Stomach (tissue), 9 donors: Measurements from ENCODE around the gene FNDC1. TPM values are rescaled to one million over a fixed set of nuclear protein-coding genes. Genes with fewer than 3 reads are reported as not detected.

Experiments used
- DNase-seq, 2 donors: peaks; one replicate each; pipeline versions ENCODE4 v3.0.0 to v3.0.0-alpha.2; 2013 to 2019
- H3K27ac ChIP-seq, 5 donors: fragments of 200-600 bp in 4 of 5; sonication (generic) in 4 of 5; one replicate each; pipeline ENCODE4 v1.5.1; 2013 to 2019; ENCODE audit warnings: mild to moderate bottlenecking in 1 of 5, moderate library complexity in 1 of 5
- H3K27me3 ChIP-seq, 3 donors: fragments of 200-600 bp; sonication (generic); one replicate each; pipeline ENCODE4 v1.5.1; 2017 to 2019; ENCODE audit warnings: mixed run types in 1 of 3
- H3K36me3 ChIP-seq, 4 donors: fragments of 200-600 bp; sonication (generic); 1 replicate in 3 of 4; 2 replicates in 1 of 4; pipeline ENCODE4 v1.5.1; 2016 to 2019
- H3K4me1 ChIP-seq, 4 donors: fragments of 200-600 bp; sonication (generic); one replicate each; pipeline ENCODE4 v1.5.1; 2016 to 2019
- H3K4me3 ChIP-seq, 4 donors: fragments of 200-600 bp; sonication (generic) in 3 of 4; one replicate each; pipeline ENCODE4 v1.5.1; 2016 to 2019; ENCODE audit warnings: mild to moderate bottlenecking in 1 of 4
- H3K9me3 ChIP-seq, 4 donors: fragments of 200-600 bp; sonication (generic); one replicate each; pipeline ENCODE4 v1.5.1; 2016 to 2019
- EP300 ChIP-seq: sonication (generic); formaldehyde crosslinking; IDR thresholded peaks from one replicate; pipeline ENCODE4 v1.6.1; 2017; ENCODE audit warnings: antibody characterized with exemption
- POLR2A ChIP-seq, 4 donors: fragments of 450-650 bp; IDR thresholded peaks; one replicate each; pipeline ENCODE4 v1.6.1; 2016; ENCODE audit warnings: antibody characterized with exemption in 4 of 4, control low read depth in 2 of 4, mild to moderate bottlenecking in 1 of 4, moderate library complexity in 1 of 4
- POLR2AphosphoS5 ChIP-seq, 3 donors: sonication (generic); formaldehyde crosslinking; IDR thresholded peaks; one replicate each; pipeline ENCODE4 v1.6.1; 2016; ENCODE audit warnings: antibody characterized with exemption in 3 of 3
- WGBS, 5 donors: extraction: QIAGEN DNeasy Blood & Tissue Kit in 3 of 5; methylation state at CpG; one replicate each; pipeline versions ENCODE4 v1.1.5 to v1.1.7; 2013 to 2018; 5-methylcytosine and 5-hydroxymethylcytosine counted together
- intact Hi-C: fragments of 100-400 bp; cut with DNase I; formaldehyde crosslinking; loops from one replicate; pipeline ENCODE4 v1.15.1; 2023; ENCODE audit warnings: low total_unique reads
- polyA plus RNA-seq, 3 donors: library from polyadenylated mRNA; stranded (reverse); fragments of 200-250 nt; gene quantifications; one replicate each; pipeline ENCODE4 v1.2.3, GENCODE V29; 2013
- total RNA-seq, 5 donors: library from RNA; depleted of rRNA; stranded (reverse); fragments of >200 nt; gene quantifications; one replicate each; pipeline versions ENCODE4 v1.1.0 to v1.2.3, GENCODE V29; 2014 to 2016
- TF ChIP-seq, protein P1 (sequence below), 7 experiments: fragments of 450-650 bp in 4 of 7; fragments of 200-600 bp in 3 of 7; sonication (generic) in 3 of 7; IDR thresholded peaks; one replicate each; pipeline ENCODE4 v1.5.1; 2016 to 2019; ENCODE audit warnings: antibody characterized with exemption in 7 of 7, control low read depth in 2 of 7, mild to moderate bottlenecking in 1 of 7
- donor health status: healthy with polysubstance abuse.
- donor health status: Bipolar disorder and iron deficiency.
- donor health status: healthy.

Gene FNDC1
- total and polyA plus RNA-seq, 8 donors, result 0.06 to 11.0 (median 0.43) TPM; not detected in 3

DNA sequence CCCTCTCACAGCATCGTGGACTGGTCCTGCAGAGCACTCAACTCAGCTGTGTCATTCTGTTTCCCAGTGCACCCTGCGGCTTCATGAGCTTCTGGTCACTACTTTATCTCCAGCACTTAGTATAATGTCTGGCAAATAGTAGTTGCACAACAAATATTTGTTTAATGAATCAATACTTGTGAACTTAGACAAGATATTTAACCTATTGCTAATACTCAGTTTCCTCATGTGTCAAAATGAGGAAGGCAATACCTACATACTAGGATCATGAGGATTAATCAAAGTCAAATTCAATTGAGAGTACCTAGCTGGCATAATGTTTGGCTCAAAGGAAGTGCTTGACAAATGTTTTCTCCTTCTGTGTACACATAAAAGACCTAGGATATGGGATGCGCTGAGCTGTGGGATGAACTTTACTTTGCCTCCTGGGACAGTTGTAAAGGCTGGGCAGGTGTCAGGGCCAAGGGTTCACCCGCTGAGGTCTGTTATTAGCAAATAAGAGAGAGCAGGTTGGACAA lies 86.3 kb downstream of the FNDC1 start:
- peaks cover 0 to 8% (median 4%) of the 10 kb centered on the region in 4 donors for H3K4me1 ChIP-seq
- no peak overlapping the region for H3K4me3 ChIP-seq
- intact Hi-C loops, result no loop called here
- TF ChIP-seq POLR2AphosphoS5 (IDR thresholded peaks at IDR 0.05), result no peak
- TF ChIP-seq EP300, result no peak
- TF ChIP-seq, protein P1, sequence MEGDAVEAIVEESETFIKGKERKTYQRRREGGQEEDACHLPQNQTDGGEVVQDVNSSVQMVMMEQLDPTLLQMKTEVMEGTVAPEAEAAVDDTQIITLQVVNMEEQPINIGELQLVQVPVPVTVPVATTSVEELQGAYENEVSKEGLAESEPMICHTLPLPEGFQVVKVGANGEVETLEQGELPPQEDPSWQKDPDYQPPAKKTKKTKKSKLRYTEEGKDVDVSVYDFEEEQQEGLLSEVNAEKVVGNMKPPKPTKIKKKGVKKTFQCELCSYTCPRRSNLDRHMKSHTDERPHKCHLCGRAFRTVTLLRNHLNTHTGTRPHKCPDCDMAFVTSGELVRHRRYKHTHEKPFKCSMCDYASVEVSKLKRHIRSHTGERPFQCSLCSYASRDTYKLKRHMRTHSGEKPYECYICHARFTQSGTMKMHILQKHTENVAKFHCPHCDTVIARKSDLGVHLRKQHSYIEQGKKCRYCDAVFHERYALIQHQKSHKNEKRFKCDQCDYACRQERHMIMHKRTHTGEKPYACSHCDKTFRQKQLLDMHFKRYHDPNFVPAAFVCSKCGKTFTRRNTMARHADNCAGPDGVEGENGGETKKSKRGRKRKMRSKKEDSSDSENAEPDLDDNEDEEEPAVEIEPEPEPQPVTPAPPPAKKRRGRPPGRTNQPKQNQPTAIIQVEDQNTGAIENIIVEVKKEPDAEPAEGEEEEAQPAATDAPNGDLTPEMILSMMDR (IDR thresholded peaks at IDR 0.05), result no peak
- H3K36me3 ChIP-seq, result no peaks in the 10 kb centered on the region
- no peak overlapping the region for H3K27ac ChIP-seq
- no peaks in the 10 kb centered on the region for H3K27me3 ChIP-seq
- no peak for DNase-seq
- WGBS, 5 donors, result 62 to 75% (median 63%) methylated on average over 4 of the region's 4 CpGs
- H3K9me3 ChIP-seq, result no peaks in the 10 kb centered on the region

- WGBS, 5 donors, result 86 to 96% (median 90%) methylated on average over 5 of the region's 5 CpGs
- no peak overlapping the region for H3K27ac ChIP-seq
- intact Hi-C loops, result no loop called here
- TF ChIP-seq, protein P1 (IDR thresholded peaks at IDR 0.05), result no peak
- no peak for TF ChIP-seq POLR2AphosphoS5 (IDR thresholded peaks at IDR 0.05)
- TF ChIP-seq POLR2A (IDR thresholded peaks at IDR 0.05), result no peak
- no peak for TF ChIP-seq EP300
- H3K36me3 ChIP-seq, result no peaks in the 10 kb centered on the region
- no peaks in the 10 kb centered on the region for H3K27me3 ChIP-seq
- no peaks in the 10 kb centered on the region for H3K9me3 ChIP-seq
- H3K4me3 ChIP-seq, result no peak overlapping the region
- peaks cover 0 to 8% (median 4%) of the 10 kb centered on the region in 4 donors for H3K4me1 ChIP-seq
- DNase-seq, result no peak
Measured at GRCh38 chr6:159256128-159256527, 86.9 kb downstream of the FNDC1 start.

- Histone ChIP-seq H3K27me3 (no peaks in the 10 kb centered on the region), H3K4me3 (no peak overlapping the region), H3K9me3 (no peaks in the 10 kb centered on the region), H3K4me1 (peaks cover 0 to 3% (median 1%) of the 10 kb centered on the region in 4 donors), H3K36me3 (no peaks in the 10 kb centered on the region), H3K27ac (no peak overlapping the region)
- 89 to 96% (median 92%) methylated on average over 6 of the region's 6 CpGs for WGBS, 5 donors
- DNase-seq, result no peak
- TF ChIP-seq, protein P1 (IDR thresholded peaks at IDR 0.05), result no peak
- TF ChIP-seq POLR2AphosphoS5 (IDR thresholded peaks at IDR 0.05), result no peak
- TF ChIP-seq EP300, result no peak
- intact Hi-C loops, result no loop called here
Measured at GRCh38 chr6:159257846-159258245, 88.6 kb downstream of the FNDC1 start.

GRCh38 chr6:159259441-159260125 lies 90.4 kb downstream of the FNDC1 start:
- intact Hi-C loops, result no loop called here
- H3K27me3 ChIP-seq, result no peaks in the 10 kb centered on the region
- DNase-seq, result no peak
- TF ChIP-seq EP300, result no peak
- TF ChIP-seq, protein P1 (IDR thresholded peaks at IDR 0.05), result no peak
- no peak for TF ChIP-seq POLR2AphosphoS5 (IDR thresholded peaks at IDR 0.05)
- TF ChIP-seq POLR2A (IDR thresholded peaks at IDR 0.05), result no peak
- 79 to 87% (median 81%) methylated on average over 3 of the region's 3 CpGs for WGBS, 5 donors
- no peaks in the 10 kb centered on the region for H3K36me3 ChIP-seq
- H3K9me3 ChIP-seq, result no peaks in the 10 kb centered on the region
- no peak overlapping the region for H3K27ac ChIP-seq
- H3K4me1 ChIP-seq, result no peaks in the 10 kb centered on the region
- no peak overlapping the region for H3K4me3 ChIP-seq
